ENCODE measurements around the gene RPS26. TPM values are rescaled to one million over a fixed set of nuclear protein-coding genes. Genes with fewer than 3 reads are reported as not detected.

Gene RPS26
- total RNA-seq (10 to 100 TPM; 37.9 to 43.1 TPM), polyA plus RNA-seq (ENCODE audit: insufficient read length in 6 of 6) (100 to 1,000 TPM; 106 to 778 (median 131) TPM)
- long read RNA-seq, donor 1, transcript RPS26-204 (4 exons, 1,140 nt): major isoform, 11 of 16 reads
- long read RNA-seq, donor 1, partial matches to known transcripts: 5 of 16 reads
- long read RNA-seq, donor 1, other reads (novel, unspliced or antisense): 0 of 16 reads
- long read RNA-seq, donor 2, transcript RPS26-204 (4 exons, 1,140 nt): major isoform, 12 of 24 reads
- long read RNA-seq, donor 2, partial matches to known transcripts: 8 of 24 reads
- long read RNA-seq, donor 2, other reads (novel, unspliced or antisense): 0 of 24 reads
- long read RNA-seq, donor 3, transcript RPS26-204 (4 exons, 1,140 nt): major isoform, 11 of 12 reads
- long read RNA-seq, donor 3, partial matches to known transcripts: 0 of 12 reads
- long read RNA-seq, donor 3, other reads (novel, unspliced or antisense): 0 of 12 reads
- long read RNA-seq, donor 4, transcript RPS26-204 (4 exons, 1,140 nt): major isoform, 16 of 18 reads
- long read RNA-seq, donor 4, partial matches to known transcripts: 0 of 18 reads
- long read RNA-seq, donor 4, other reads (novel, unspliced or antisense): 0 of 18 reads
- long read RNA-seq, donor 5, transcript RPS26-202 (3 exons, 1,204 nt): minor isoform, 5 of 31 reads
- long read RNA-seq, donor 5, transcript RPS26-204 (4 exons, 1,140 nt): major isoform, 14 of 31 reads
- long read RNA-seq, donor 5, partial matches to known transcripts: 12 of 31 reads
- long read RNA-seq, donor 5, other reads (novel, unspliced or antisense): 0 of 31 reads
- long read RNA-seq, donor 6, transcript RPS26-204 (4 exons, 1,140 nt): major isoform, 5 of 5 reads
- long read RNA-seq, donor 6, partial matches to known transcripts: 0 of 5 reads
- long read RNA-seq, donor 6, other reads (novel, unspliced or antisense): 0 of 5 reads
- long read RNA-seq, donor 7, partial matches to known transcripts: 0 of 3 reads
- long read RNA-seq, donor 7, other reads (novel, unspliced or antisense): 0 of 3 reads
- long read RNA-seq, donor 8, transcript RPS26-204 (4 exons, 1,140 nt): major isoform, 6 of 10 reads
- long read RNA-seq, donor 8, partial matches to known transcripts: 0 of 10 reads
- long read RNA-seq, donor 8, other reads (novel, unspliced or antisense): 0 of 10 reads
- long read RNA-seq, donor 9: 0 reads
- long read RNA-seq, donor 10, transcript RPS26-204 (4 exons, 1,140 nt): major isoform, 14 of 16 reads
- long read RNA-seq, donor 10, partial matches to known transcripts: 1 of 16 reads
- long read RNA-seq, donor 10, other reads (novel, unspliced or antisense): 0 of 16 reads
- long read RNA-seq, donor 11, transcript RPS26-204 (4 exons, 1,140 nt): major isoform, 10 of 11 reads
- long read RNA-seq, donor 11, partial matches to known transcripts: 0 of 11 reads
- long read RNA-seq, donor 11, other reads (novel, unspliced or antisense): 0 of 11 reads
- long read RNA-seq, donor 12, transcript RPS26-204 (4 exons, 1,140 nt): major isoform, 6 of 15 reads
- long read RNA-seq, donor 12, partial matches to known transcripts: 7 of 15 reads
- long read RNA-seq, donor 12, other reads (novel, unspliced or antisense): 0 of 15 reads

GRCh38 chr12:56041552-56042429, at the start of gene RPS26:
TSS of gene RPS26 (plus strand) at chr12:56041918. CDS start at chr12:56042167, 249 bp downstream.
- DNase-seq (peak; percentile 94 to 99 (median 98)), ATAC-seq (peak; percentile 93)
- Histone ChIP-seq H3K4me3 (peak within 1 kb of the TSS; percentile 75 to 86), H3K27ac (peak within 1 kb of the TSS; percentile 86 to 93), H3K9me3 (no peaks in the 10 kb centered on the region), H3K27me3 (no peaks in the 10 kb centered on the region), H3K4me1 (peaks cover 13 to 24% of the 10 kb centered on the region in 2 donors), H3K36me3 (peaks cover 0 to 32% of the 10 kb centered on the region in 2 donors)
- peak in 1 of 2 donors; percentile 22 for TF ChIP-seq CTCF (IDR thresholded peaks at IDR 0.05)
- intact Hi-C loops (cut with DNase I): no loop called here

DNA sequence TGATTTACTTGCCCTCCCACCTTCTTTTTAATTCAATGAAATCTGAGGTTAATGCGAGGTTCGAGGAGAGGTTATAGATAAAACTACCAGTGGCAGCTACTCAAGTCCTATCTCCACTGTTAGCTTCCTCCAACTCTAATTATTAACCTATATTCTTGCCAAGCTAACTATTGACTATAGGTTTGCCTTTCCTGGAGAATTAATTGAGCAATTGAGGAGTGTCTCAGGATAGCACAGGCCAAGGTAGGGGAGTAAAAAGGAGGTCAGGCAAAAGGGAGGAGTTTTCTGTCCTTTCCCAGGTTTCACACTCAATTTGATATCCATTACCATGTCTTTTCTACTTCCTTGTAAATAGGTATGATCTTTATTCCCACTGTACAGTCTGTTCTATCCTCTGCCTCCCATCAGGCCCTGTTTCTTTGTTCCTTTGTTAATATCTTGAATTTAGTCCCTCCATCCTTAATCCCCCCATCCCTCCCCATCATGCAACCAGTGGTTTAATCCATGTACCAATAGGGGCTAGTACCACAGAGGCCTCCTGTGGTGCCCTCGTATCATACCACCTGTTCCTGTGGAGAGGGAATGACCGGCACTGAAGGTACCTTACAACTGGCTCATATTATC, 48.4 kb upstream of the RPS26 start:
- H3K36me3 ChIP-seq: peaks cover 0 to 71% of the 10 kb centered on the region in 2 donors
- intact Hi-C loops (cut with DNase I): loop anchor here in 1 of 2 donors (5.0 kb wide), 1 partner anchor 44 kb away; no protein-coding TSS in a partner anchor

DNA sequence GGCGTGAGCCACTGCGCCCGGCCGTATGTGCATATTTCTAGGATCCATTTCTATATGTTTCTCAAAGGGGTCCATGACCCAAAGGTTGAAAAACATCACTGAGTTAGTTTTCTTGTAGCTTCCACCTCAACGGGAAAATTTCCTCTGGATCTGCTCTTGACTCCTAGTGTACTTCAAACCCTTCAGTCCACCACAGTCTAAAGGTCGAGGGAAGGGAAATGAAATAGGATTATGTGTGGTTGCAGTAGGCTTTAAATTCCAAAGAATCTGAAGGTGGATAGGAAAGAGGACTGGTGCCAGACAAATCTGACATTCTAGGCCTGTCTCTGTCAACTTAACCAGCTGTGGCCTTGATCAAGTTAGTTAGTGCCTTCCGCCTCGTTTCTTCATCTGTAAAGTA, 46.4 kb upstream of the RPS26 start:
- no peaks in the 10 kb centered on the region for H3K9me3 ChIP-seq
- H3K27ac ChIP-seq: no peak overlapping the region
- H3K4me1 ChIP-seq: peaks cover 3 to 26% of the 10 kb centered on the region in 2 donors
- no peak overlapping the region for H3K4me3 ChIP-seq
- no peak for TF ChIP-seq CTCF (IDR thresholded peaks at IDR 0.05)
- ATAC-seq (no peak), DNase-seq (no peak)
- peaks cover 0 to 56% of the 10 kb centered on the region in 2 donors for H3K36me3 ChIP-seq
- no peaks in the 10 kb centered on the region for H3K27me3 ChIP-seq
- intact Hi-C loops (cut with DNase I): no loop called here

More for the DNA sequence above, 48.4 kb upstream of the RPS26 start:
- no peaks in the 10 kb centered on the region for H3K9me3 ChIP-seq
- no peaks in the 10 kb centered on the region for H3K27me3 ChIP-seq
- peaks cover 3 to 21% of the 10 kb centered on the region in 2 donors for H3K4me1 ChIP-seq
- H3K27ac ChIP-seq: no peak overlapping the region
- ATAC-seq (no peak), DNase-seq (no peak)
- H3K4me3 ChIP-seq: no peak overlapping the region
- TF ChIP-seq CTCF (IDR thresholded peaks at IDR 0.05): no peak

All from left lung (tissue), 14 donors.